Omental fat pad (tissue), 4 donors: Measurements from ENCODE around the gene PGS1. TPM values are rescaled to one million over a fixed set of nuclear protein-coding genes. Genes with fewer than 3 reads are reported as not detected.

Experiments
- ATAC-seq: fragments of 150-250 bp; one replicate; pipeline ENCODE4 v1.9.1; 2016; ENCODE audit warnings: mild to moderate bottlenecking, moderate library complexity; ENCODE audit not compliant: low FRiP score
- DNase-seq: peaks from one replicate; pipeline ENCODE4 v3.0.0-alpha.2; 2019; ENCODE audit warnings: low spot score
- CTCF ChIP-seq, 3 donors: fragments of 450-650 bp; IDR thresholded peaks; one replicate each; pipeline ENCODE4 v1.5.1; 2016 to 2017; ENCODE audit warnings: antibody characterized with exemption in 3 of 3, mild to moderate bottlenecking in 3 of 3, moderate library complexity in 2 of 3
- total RNA-seq, 4 donors: library from RNA; depleted of rRNA; stranded (reverse); fragments of >200 nt; gene quantifications; one replicate each; pipeline ENCODE4 v1.1.0, GENCODE V29; 2016

Gene PGS1
- total RNA-seq, 4 donors from 2014 or later = 25.8 to 97.2 (median 70.2) TPM

GRCh38 chr17:78438271-78438691 is 59.8 kb downstream of the PGS1 start:
- TF ChIP-seq CTCF (IDR thresholded peaks at IDR 0.05) = no peak
- DNase-seq (no peak), ATAC-seq (no peak)

DNA sequence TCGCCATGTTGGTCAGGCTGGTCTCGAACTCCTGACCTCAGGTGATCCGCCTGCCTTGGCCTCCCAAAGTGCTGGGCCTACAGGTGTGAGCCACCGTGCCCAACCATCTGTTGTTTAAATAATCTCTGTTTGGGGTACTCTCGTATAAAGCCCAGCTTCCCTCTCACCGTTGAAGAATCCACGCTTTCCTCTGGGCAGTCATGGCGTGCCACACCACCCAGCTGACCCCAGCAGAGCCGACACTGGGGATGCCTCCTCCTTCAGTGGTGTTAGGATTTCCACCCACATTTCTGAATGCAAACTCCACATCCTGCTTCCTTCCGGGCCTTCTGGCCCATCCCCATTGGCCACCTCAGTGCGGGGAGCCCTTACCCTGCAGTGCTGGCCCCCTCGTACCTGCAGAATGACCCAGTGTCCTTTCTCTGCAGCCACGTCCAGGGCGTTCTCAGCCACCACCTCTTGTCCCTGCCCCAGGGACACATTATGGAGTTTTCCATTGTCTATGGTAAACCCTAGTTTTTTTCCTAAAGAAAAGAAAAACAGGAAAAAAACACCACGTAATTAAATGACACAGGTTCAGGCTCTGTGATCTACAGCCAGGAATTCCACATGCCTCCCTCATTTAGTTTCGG is 60.4 kb downstream of the PGS1 start:
- no peak for TF ChIP-seq CTCF (IDR thresholded peaks at IDR 0.05)
- ATAC-seq (no peak), DNase-seq (no peak)

DNA sequence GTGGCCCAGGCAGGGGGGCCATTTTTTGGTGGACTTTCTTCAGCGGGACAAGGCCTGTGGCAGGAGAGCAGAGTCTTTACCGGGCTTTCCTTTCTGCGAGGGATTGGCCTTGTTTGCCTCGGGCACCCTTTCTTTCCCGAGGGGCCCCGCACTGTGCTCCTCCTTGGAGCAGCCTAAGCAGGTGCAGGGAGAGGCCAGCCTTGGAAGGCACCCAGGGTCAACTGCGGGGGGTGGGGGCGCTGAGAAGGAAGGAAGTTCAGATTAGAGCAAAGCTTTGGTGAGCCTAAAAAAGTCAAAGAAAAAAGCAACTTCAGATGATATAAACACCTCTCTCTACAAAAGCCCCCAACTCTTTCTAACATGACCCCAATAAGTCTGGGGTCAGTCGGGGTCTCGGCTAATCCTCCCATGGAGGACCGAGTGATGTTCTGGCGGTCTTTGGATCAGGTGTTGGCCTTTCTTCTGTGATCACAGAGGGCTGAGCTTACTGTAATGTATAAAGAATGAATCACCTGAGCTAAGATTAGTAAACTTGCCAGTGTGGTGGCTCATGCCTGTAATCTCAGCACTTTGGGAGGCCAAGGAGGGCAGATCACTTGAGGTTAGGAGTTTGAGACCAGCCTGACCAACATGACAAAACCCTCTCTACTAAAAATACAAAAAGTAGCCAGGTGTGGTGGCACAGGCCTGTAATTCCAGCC is 63.0 kb downstream of the PGS1 start:
- ATAC-seq (no peak), DNase-seq (no peak)

DNA sequence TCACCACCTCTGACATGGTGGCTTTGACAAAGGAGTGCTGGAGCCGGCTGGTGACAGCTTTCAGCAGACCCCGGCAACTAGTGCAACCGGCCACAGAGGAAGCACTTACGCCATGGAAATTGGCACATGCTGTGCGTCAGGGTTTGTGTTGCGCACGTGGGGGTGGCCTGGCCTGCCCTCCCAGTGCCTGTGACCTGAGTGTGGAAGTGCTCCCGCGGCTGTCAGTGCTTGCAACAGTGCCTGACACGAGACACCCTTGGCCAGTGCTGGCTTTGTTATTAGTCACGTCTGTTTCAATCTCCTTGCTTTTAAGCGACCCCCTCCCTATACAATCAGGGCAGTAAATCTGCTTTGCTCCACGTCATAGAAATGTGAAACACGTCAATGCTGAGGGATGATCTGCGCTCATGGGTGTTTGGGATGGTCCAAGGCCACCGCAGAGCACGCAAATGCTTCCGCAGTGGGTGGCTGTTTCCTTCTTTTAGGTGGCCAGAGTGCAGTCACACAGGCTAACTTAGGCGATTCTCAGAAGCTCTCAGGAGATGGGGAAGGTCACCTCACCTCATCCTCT is 64.3 kb downstream of the PGS1 start:
- ATAC-seq = peak; percentile 70
- TF ChIP-seq CTCF (IDR thresholded peaks at IDR 0.05) = no peak
- DNase-seq = peak; percentile 54

More for the DNA sequence above, 63.0 kb downstream of the PGS1 start:
- TF ChIP-seq CTCF (IDR thresholded peaks at IDR 0.05) = no peak

GRCh38 chr17:78444392-78444791 is 65.9 kb downstream of the PGS1 start:
- TF ChIP-seq CTCF (IDR thresholded peaks at IDR 0.05) = no peak
- no peak for ATAC-seq
- DNase-seq = no peak

DNA sequence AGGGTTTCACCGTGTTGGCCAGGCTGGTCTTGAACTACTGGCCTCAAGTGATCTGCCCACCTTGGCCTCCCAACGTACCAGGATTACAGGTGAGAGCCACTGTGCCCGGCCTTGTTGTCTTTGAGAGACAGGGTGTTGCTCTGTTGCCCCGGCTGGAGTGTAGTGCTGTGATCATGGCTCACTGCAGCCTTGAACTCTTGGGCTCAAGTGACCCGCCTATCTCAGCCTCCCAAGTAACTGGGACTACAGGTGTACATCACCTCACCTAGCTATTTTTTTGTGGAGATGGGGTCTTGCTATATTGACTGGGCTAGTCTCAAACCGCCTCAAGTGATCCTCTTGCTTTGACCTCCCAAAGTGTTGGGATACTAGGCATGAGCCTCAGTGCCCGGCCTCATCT is 68.4 kb downstream of the PGS1 start:
- DNase-seq (no peak), ATAC-seq (no peak)
- no peak for TF ChIP-seq CTCF (IDR thresholded peaks at IDR 0.05)
